GM19193 (cell line): ENCODE measurements around the gene BSG.

Source experiments
- POLR2A ChIP-seq: IDR thresholded peaks from 4 replicates; pipeline ENCODE4 v1.6.1; 2011; ENCODE audit not compliant: insufficient read depth, insufficient read length; ENCODE audit errors: extremely low read depth

Gene BSG

GRCh38 chr19:624433-625109 lies 52.2 kb downstream of the BSG start:
- TF ChIP-seq POLR2A, result no peak

GRCh38 chr19:625257-625656 lies 52.9 kb downstream of the BSG start:
- no peak for TF ChIP-seq POLR2A

- no peak for TF ChIP-seq POLR2A
Measured at GRCh38 chr19:628168-628567, 55.8 kb downstream of the BSG start.

- no peak for TF ChIP-seq POLR2A
Measured at GRCh38 chr19:629961-630714, 57.7 kb downstream of the BSG start.

- TF ChIP-seq POLR2A, result no peak
Measured at GRCh38 chr19:632579-633067, 60.2 kb downstream of the BSG start.
